H9 (cell line): ENCODE results near the gene MTMR1. TPM values are rescaled to one million over a fixed set of nuclear protein-coding genes. Genes with fewer than 3 reads are reported as not detected.

Experiments used
- DNase-seq: peaks from one replicate; pipeline ENCODE4 v3.0.0-alpha.2; 2017
- H2AFZ ChIP-seq: one replicate; pipeline ENCODE4 v1.6.1; 2013; ENCODE audit warnings: mild to moderate bottlenecking, low read length, control low read depth, moderate library complexity
- H2AK5ac ChIP-seq: 2 replicates; pipeline ENCODE4 v1.6.1; 2013; ENCODE audit warnings: low read length, control low read depth, mixed read lengths; ENCODE audit not compliant: insufficient read length
- H2BK120ac ChIP-seq: one replicate; pipeline ENCODE4 v1.6.1; 2013; ENCODE audit warnings: low read depth, mild to moderate bottlenecking, low read length, control low read depth, inconsistent platforms; ENCODE audit not compliant: poor library complexity, severe bottlenecking
- H2BK12ac ChIP-seq: 2 replicates; pipeline ENCODE4 v1.6.1; 2013; ENCODE audit warnings: low read length, control low read depth, mixed read lengths, low read depth; ENCODE audit not compliant: insufficient read length
- H2BK15ac ChIP-seq: 2 replicates; pipeline ENCODE4 v1.6.1; 2013; ENCODE audit warnings: low read depth, low read length, control low read depth
- H2BK20ac ChIP-seq: one replicate; pipeline ENCODE4 v1.6.1; 2013; ENCODE audit warnings: low read depth, mild to moderate bottlenecking, low read length, control low read depth, inconsistent platforms; ENCODE audit not compliant: poor library complexity, severe bottlenecking
- H2BK5ac ChIP-seq: 2 replicates; pipeline ENCODE4 v1.6.1; 2013; ENCODE audit warnings: low read length, control low read depth, mixed read lengths; ENCODE audit not compliant: insufficient read length
- H3K14ac ChIP-seq: 2 replicates; pipeline ENCODE4 v1.6.1; 2013; ENCODE audit warnings: low read length, control low read depth; ENCODE audit not compliant: insufficient read depth
- H3K18ac ChIP-seq: 2 replicates; pipeline ENCODE4 v1.6.1; 2013; ENCODE audit warnings: low read depth, mild to moderate bottlenecking, mixed read lengths, low read length, control low read depth; ENCODE audit not compliant: insufficient read length
- H3K23ac ChIP-seq: 2 replicates; pipeline ENCODE4 v1.6.1; 2013; ENCODE audit warnings: low read length, control low read depth, mixed read lengths, low read depth; ENCODE audit not compliant: insufficient read length
- H3K23me2 ChIP-seq: 2 replicates; pipeline ENCODE4 v1.6.1; 2013; ENCODE audit warnings: low read depth, mild to moderate bottlenecking, mixed read lengths, low read length, control low read depth; ENCODE audit not compliant: insufficient read length, poor library complexity, severe bottlenecking
- H3K27ac ChIP-seq: 2 replicates; pipeline ENCODE4 v1.5.1; 2013; ENCODE audit warnings: low read length, control low read depth, mixed read lengths, low read depth; ENCODE audit not compliant: insufficient read length
- H3K27me3 ChIP-seq: 2 replicates; pipeline ENCODE4 v1.6.1; 2013; ENCODE audit warnings: low read length, control low read depth, inconsistent platforms; ENCODE audit not compliant: insufficient read depth
- H3K4ac ChIP-seq: 2 replicates; pipeline ENCODE4 v1.6.1; 2013; ENCODE audit warnings: low read depth, mild to moderate bottlenecking, control low read depth, inconsistent platforms, low read length, moderate library complexity
- H3K4me1 ChIP-seq: 2 replicates; pipeline ENCODE4 v1.6.1; 2013; ENCODE audit warnings: low read length, control low read depth, inconsistent platforms; ENCODE audit not compliant: insufficient read depth
- H3K4me2 ChIP-seq: 2 replicates; pipeline ENCODE4 v1.6.1; 2013; ENCODE audit warnings: low read length, control low read depth, mixed read lengths; ENCODE audit not compliant: insufficient read length, insufficient read depth
- H3K56ac ChIP-seq: 2 replicates; pipeline ENCODE4 v1.6.1; 2013; ENCODE audit warnings: low read depth, mild to moderate bottlenecking, mixed read lengths, low read length, control low read depth; ENCODE audit not compliant: insufficient read length
- H3K79me1 ChIP-seq: 2 replicates; pipeline ENCODE4 v1.6.1; 2013; ENCODE audit warnings: low read depth, mild to moderate bottlenecking, moderate library complexity, low read length, control low read depth, inconsistent platforms; ENCODE audit not compliant: insufficient read depth, poor library complexity, severe bottlenecking
- H3K79me2 ChIP-seq: 2 replicates; pipeline ENCODE4 v1.6.1; 2013; ENCODE audit warnings: low read length, control low read depth, inconsistent platforms; ENCODE audit not compliant: insufficient read depth
- H3K9ac ChIP-seq: 2 replicates; pipeline ENCODE4 v1.6.1; 2013; ENCODE audit warnings: low read length, control low read depth, mixed read lengths; ENCODE audit not compliant: insufficient read length; ENCODE audit errors: extremely low read depth
- H3K9me3 ChIP-seq: one replicate; pipeline ENCODE4 v1.6.1; 2013; ENCODE audit warnings: low read depth, low read length, inconsistent platforms; ENCODE audit not compliant: control insufficient read depth
- H3T11ph ChIP-seq: one replicate; pipeline ENCODE4 v1.6.1; 2013; ENCODE audit warnings: mild to moderate bottlenecking, low read length, control low read depth, inconsistent platforms
- H4K20me1 ChIP-seq: one replicate; pipeline ENCODE4 v1.6.1; 2013; ENCODE audit not compliant: control insufficient read depth, insufficient read length, insufficient read depth
- H4K5ac ChIP-seq: 2 replicates; pipeline ENCODE4 v1.6.1; 2013; ENCODE audit warnings: low read depth, mild to moderate bottlenecking, mixed read lengths, low read length, control low read depth; ENCODE audit not compliant: insufficient read length
- H4K8ac ChIP-seq: replicated peaks from 2 replicates; pipeline ENCODE4 v1.6.1; 2013; ENCODE audit warnings: low read length, control low read depth, mixed read lengths, low read depth; ENCODE audit not compliant: insufficient read length
- H4K91ac ChIP-seq: 2 replicates; pipeline ENCODE4 v1.6.1; 2013; ENCODE audit warnings: low read depth, mild to moderate bottlenecking, moderate library complexity, mixed read lengths, low read length, control low read depth; ENCODE audit not compliant: insufficient read length
- H3K27ac Mint-ChIP-seq, 3 experiments: 2 replicates in 2 of 3; 3 replicates in 1 of 3; pipeline ENCODE4 v1.8.0; 2020 to 2021; ENCODE audit warnings: mixed read lengths in 3 of 3, mild to moderate bottlenecking in 1 of 3, moderate library complexity in 1 of 3
- H3K27me3 Mint-ChIP-seq: 2 replicates; pipeline ENCODE4 v1.8.0; 2021; ENCODE audit warnings: low read depth, mild to moderate bottlenecking, moderate library complexity, mixed read lengths
- H3K36me3 Mint-ChIP-seq, 3 experiments: 2 replicates in 2 of 3; 3 replicates in 1 of 3; pipeline ENCODE4 v1.8.0; 2020 to 2021; ENCODE audit warnings: low read depth in 3 of 3, mixed read lengths in 3 of 3; ENCODE audit not compliant: insufficient read depth in 1 of 3
- H3K4me1 Mint-ChIP-seq, 2 experiments: 2 replicates each; pipeline ENCODE4 v1.8.0; 2020; ENCODE audit warnings: mixed read lengths in 2 of 2
- H3K4me3 Mint-ChIP-seq, 2 experiments: 2 replicates in 1 of 2; 3 replicates in 1 of 2; pipeline ENCODE4 v1.8.0; 2020 to 2021; ENCODE audit warnings: mild to moderate bottlenecking in 2 of 2, mixed read lengths in 2 of 2, moderate library complexity in 1 of 2
- H3K9me3 Mint-ChIP-seq, 2 experiments: 2 replicates in 1 of 2; 3 replicates in 1 of 2; pipeline ENCODE4 v1.8.0; 2020; ENCODE audit warnings: mild to moderate bottlenecking in 2 of 2, mixed read lengths in 2 of 2, moderate library complexity in 1 of 2
- CTCF ChIP-seq: fragments of 200-600 bp; sonication (generic); conservative IDR thresholded peaks from 3 replicates; pipeline ENCODE4 v1.8.0; 2021; ENCODE audit warnings: antibody characterized with exemption, mild to moderate bottlenecking
- WGBS: extraction: QIAGEN DNeasy Blood & Tissue Kit; methylation state at CpG from one replicate; pipeline ENCODE4 v1.1.7; 2013; ENCODE audit warnings: missing lambda C conversion rate, low lambda C conversion rate, mixed read lengths; ENCODE audit not compliant: insufficient read length; ENCODE audit errors: extremely low coverage; 5-methylcytosine and 5-hydroxymethylcytosine counted together
- total RNA-seq: library from RNA; stranded (reverse); gene quantifications from 2 replicates; pipeline ENCODE4 v1.2.1, GENCODE V29; 2021

Gene MTMR1
- total RNA-seq, 1 experiment from 2014 or later, result 25.2 TPM

GRCh38 chrX:150688911-150689451 is 4.2 kb upstream of the MTMR1 start:
- Histone ChIP-seq H2AFZ (no peak overlapping the region), H3T11ph (no peak overlapping the region), H2BK120ac (no peak overlapping the region), H3K9me3 (peaks cover 6% of the 10 kb centered on the region), H2BK5ac (no peak overlapping the region), H3K23me2 (peaks cover 5% of the 10 kb centered on the region), H2AK5ac (no peak overlapping the region), H4K5ac (no peak overlapping the region), H4K8ac (no peak overlapping the region), H4K20me1 (no peaks in the 10 kb centered on the region), H3K79me2 (no peaks in the 10 kb centered on the region), H3K23ac (no peak overlapping the region), H3K27me3 (no peaks in the 10 kb centered on the region), H3K9ac (no peak overlapping the region), H3K79me1 (no peaks in the 10 kb centered on the region), H4K91ac (no peak overlapping the region), H3K4me2 (no peak overlapping the region), H3K27ac (no peak overlapping the region), H3K14ac (no peak overlapping the region), H3K4me1 (peaks cover 6% of the 10 kb centered on the region; the same call in 1 of the 2 replicates), H2BK15ac (no peak overlapping the region), H2BK12ac (no peak overlapping the region), H3K56ac (no peak overlapping the region), H2BK20ac (no peak overlapping the region), H3K4ac (no peak overlapping the region), H3K18ac (no peak overlapping the region)
- Mint-ChIP-seq H3K27me3 (peaks cover 2% of the 10 kb centered on the region; the same call in 1 of the 2 replicates), H3K4me3 (no peak overlapping the region), H3K36me3 (peaks cover 9 to 14% (median 10%) of the 10 kb centered on the region in 3 experiments; a peak in 6 of 7 replicates), H3K27ac (peak overlapping the region in 2 of 3 experiments; percentile 44 to 76; a peak in 3 of 7 replicates), H3K4me1 (peaks cover 16 to 17% of the 10 kb centered on the region in 2 experiments), H3K9me3 (peaks cover 74 to 78% of the 10 kb centered on the region in 2 experiments)
- TF ChIP-seq CTCF, result no peak
- no CpG with 5 or more reads among the region's 5 CpGs for WGBS
- DNase-seq, result peak; percentile 43
